HepG2 (cell line): Measurements from ENCODE around the gene VGF. TPM values are rescaled to one million over a fixed set of nuclear protein-coding genes. Genes with fewer than 3 reads are reported as not detected.

Experiments used
- AKAP8 ChIP-seq: sonication (generic); formaldehyde crosslinking; IDR thresholded peaks from 2 replicates; pipeline ENCODE4 v1.5.1; 2020; ENCODE audit warnings: mild to moderate bottlenecking, missing genetic modification reagents
- HDAC2 ChIP-seq: sonication (generic); formaldehyde crosslinking; IDR thresholded peaks from 2 replicates; pipeline ENCODE4 v1.4.0; 2020; ENCODE audit warnings: missing genetic modification reagents
- HNF1A ChIP-seq, 2 experiments: sonication (generic) in 1 of 2; formaldehyde crosslinking in 1 of 2; IDR thresholded peaks; 2 replicates each; pipeline versions ENCODE4 v1.4.0 to v1.6.1; 2016 to 2020; ENCODE audit warnings: borderline replicate concordance in 1 of 2, low read depth in 1 of 2, mild to moderate bottlenecking in 1 of 2, missing genetic modification reagents in 1 of 2
- RXRB ChIP-seq: IDR thresholded peaks from 2 replicates; pipeline ENCODE4 v1.6.1; 2016; ENCODE audit warnings: borderline replicate concordance, missing genetic modification reagents, missing compliant biosample characterization
- SOX5 ChIP-seq: IDR thresholded peaks from 2 replicates; pipeline ENCODE4 v1.6.1; 2016; ENCODE audit warnings: borderline replicate concordance
- ZBTB33 ChIP-seq: sonication (generic); formaldehyde crosslinking; IDR thresholded peaks from 2 replicates; pipeline ENCODE4 v1.4.0; 2020; ENCODE audit warnings: missing genetic modification reagents
- ZBTB40 ChIP-seq, 2 experiments: fragments of 450-650 bp in 1 of 2; sonication (generic) in 1 of 2; formaldehyde crosslinking in 1 of 2; IDR thresholded peaks; 2 replicates each; pipeline versions ENCODE4 v1.6.1 to v1.8.0; 2016 to 2022; ENCODE audit warnings: antibody characterized with exemption in 1 of 2, mild to moderate bottlenecking in 1 of 2, missing genetic modification reagents in 1 of 2
- ZNF256 ChIP-seq: sonication (generic); formaldehyde crosslinking; conservative IDR thresholded peaks from 2 replicates; pipeline ENCODE4 v1.4.0; 2020; ENCODE audit warnings: missing genetic modification reagents
- ZNF260 ChIP-seq: sonication (generic); formaldehyde crosslinking; IDR thresholded peaks from 2 replicates; pipeline ENCODE4 v1.4.0; 2020; ENCODE audit warnings: missing genetic modification reagents, low read depth, mild to moderate bottlenecking, borderline replicate concordance
- ZNF3 ChIP-seq: IDR thresholded peaks from 2 replicates; pipeline ENCODE4 v1.7.0; 2017; ENCODE audit warnings: inconsistent platforms
- ZNF496 ChIP-seq: sonication (generic); formaldehyde crosslinking; IDR thresholded peaks from 2 replicates; pipeline ENCODE4 v1.8.1; 2023; ENCODE audit warnings: mild to moderate bottlenecking, moderate library complexity, missing genetic modification reagents; ENCODE audit not compliant: insufficient replicate concordance
- ZNF788 ChIP-seq: sonication (generic); formaldehyde crosslinking; IDR thresholded peaks from 2 replicates; pipeline ENCODE4 v1.5.0; 2020; ENCODE audit warnings: mild to moderate bottlenecking, missing genetic modification reagents, borderline replicate concordance
- polyA plus RNA-seq, 8 experiments: library from polyadenylated mRNA; depleted of rRNA in 3 of 8; stranded (reverse) in 7 of 8; unstranded in 1 of 8; fragments of >200 nt; fragmentation: Illumina TruSeq in 4 of 8; extraction: Trizol in 4 of 8; gene quantifications; 2 replicates each; pipeline versions ENCODE4 v1.2.1 to v1.2.3, GENCODE V29; 2011 to 2016; ENCODE audit warnings: low read depth in 4 of 8, missing spikeins in 1 of 8, mixed read lengths in 1 of 8; ENCODE audit not compliant: insufficient read depth in 1 of 8
- total RNA-seq, 5 experiments: library from RNA; depleted of rRNA; stranded (reverse); fragments of >200 nt; fragmentation: Illumina TruSeq; extraction: Trizol; gene quantifications; 2 replicates each; pipeline ENCODE4 v1.2.3, GENCODE V29; 2016; ENCODE audit warnings: low read depth in 1 of 5

Gene VGF
- total and polyA plus RNA-seq, 2 of the 13 experiments (the other 11 are each of a cell fraction or from before 2014, with no cell fraction given): 0.12 to 0.46 TPM

GRCh38 chr7:101122933-101123702 is 42.3 kb downstream of the VGF start (continued):
- TF ChIP-seq HNF1A (IDR thresholded peaks at IDR 0.05; ENCODE audit: low read depth) (no peak), HNF1A (CRISPR knock-in tag; IDR thresholded peaks at IDR 0.05; ENCODE audit: borderline replicate concordance) (no peak; the same call in 1 of the 2 replicates), RXRB (no peak; the same call in 1 of the 2 replicates), HDAC2 (CRISPR knock-in tag) (peak; percentile 81), ZNF788 (CRISPR knock-in tag) (peak; percentile 67; the same call in 1 of the 2 replicates), SOX5 (peak; percentile 88), ZNF260 (CRISPR knock-in tag) (no peak), ZBTB40 (IDR thresholded peaks at IDR 0.05) (no peak), ZBTB40 (CRISPR knock-in tag; IDR thresholded peaks at IDR 0.05) (no peak), ZNF496 (CRISPR knock-in tag) (no peak), AKAP8 (CRISPR knock-in tag) (no peak), ZBTB33 (CRISPR knock-in tag) (0 out of 2 replicates have a peak, but pooled peaks have one; percentile 19), ZNF3 (CRISPR knock-in tag) (no peak), ZNF256 (CRISPR knock-in tag) (no peak)
